HG03108 (cell line): ENCODE measurements around the gene ZNF565.
"Not testable (repeated sequence)": the region's sequence is repeated elsewhere in the genome, so short reads cannot be mapped to it uniquely, and the experiment has no call there.

ENCODE experiments used
- ATAC-seq: cut with Tn5 transposase; IDR thresholded peaks from one replicate; pipeline ENCODE4 v1.9.1; 2021; ENCODE audit warnings: moderate library complexity; ENCODE audit not compliant: unreplicated experiment

Gene ZNF565

DNA sequence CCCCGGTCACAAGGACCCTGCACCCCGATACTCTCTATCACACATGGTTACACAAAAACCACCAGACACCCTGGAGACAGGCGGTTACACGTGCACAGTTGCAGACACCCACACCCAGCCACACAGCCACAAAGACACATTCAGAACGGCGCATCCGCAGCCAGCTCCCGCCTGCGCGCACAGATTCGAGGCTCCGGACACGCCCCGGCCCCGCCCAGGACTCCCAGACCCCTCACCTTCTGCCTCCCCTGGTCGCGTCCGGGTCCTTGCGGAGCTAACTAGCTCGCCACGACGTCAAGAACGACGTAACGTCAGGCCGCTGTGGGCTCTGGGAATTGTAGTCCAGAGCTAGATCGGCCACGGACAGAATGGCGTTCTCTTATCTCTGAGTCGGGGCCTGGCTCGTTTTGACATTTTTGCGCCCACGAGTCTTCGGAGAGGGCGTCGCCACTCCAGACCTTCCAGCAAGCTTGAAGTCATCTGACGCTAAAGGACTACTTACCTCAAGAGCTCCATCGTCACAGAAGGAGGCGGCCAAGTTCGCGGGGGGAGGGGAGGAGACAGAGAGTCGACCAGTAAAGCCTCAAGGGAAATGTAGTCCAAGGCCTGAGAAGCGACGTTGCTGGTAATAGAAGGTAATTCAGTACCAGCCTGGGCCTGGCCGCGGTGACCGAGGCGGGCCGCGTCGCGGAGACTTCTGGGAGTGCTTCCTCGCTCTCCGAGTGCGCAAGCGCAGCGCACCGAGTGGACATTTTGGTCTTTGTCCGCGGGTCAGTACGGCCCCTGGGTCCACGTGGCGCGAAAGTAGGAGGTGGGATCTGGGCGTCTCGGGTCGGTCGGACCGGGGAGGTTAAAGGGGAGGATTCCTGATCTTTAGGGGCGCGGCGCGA lies at the start of gene ZNF565, which contains the start of gene ZNF146:
TSS of gene ZNF565 (minus strand) at position 280 of the 890 bp plus-strand sequence. CDS start 12,680 bp downstream, outside the sequence.
TSS of gene ZNF146 (plus strand) at position 721 of the 890 bp plus-strand sequence. CDS start 21,335 bp downstream, outside the sequence.
- ATAC-seq = peak; percentile 89

GRCh38 chr19:36259211-36259610 lies 44.7 kb upstream of the ZNF565 start:
- ATAC-seq = no peak

DNA sequence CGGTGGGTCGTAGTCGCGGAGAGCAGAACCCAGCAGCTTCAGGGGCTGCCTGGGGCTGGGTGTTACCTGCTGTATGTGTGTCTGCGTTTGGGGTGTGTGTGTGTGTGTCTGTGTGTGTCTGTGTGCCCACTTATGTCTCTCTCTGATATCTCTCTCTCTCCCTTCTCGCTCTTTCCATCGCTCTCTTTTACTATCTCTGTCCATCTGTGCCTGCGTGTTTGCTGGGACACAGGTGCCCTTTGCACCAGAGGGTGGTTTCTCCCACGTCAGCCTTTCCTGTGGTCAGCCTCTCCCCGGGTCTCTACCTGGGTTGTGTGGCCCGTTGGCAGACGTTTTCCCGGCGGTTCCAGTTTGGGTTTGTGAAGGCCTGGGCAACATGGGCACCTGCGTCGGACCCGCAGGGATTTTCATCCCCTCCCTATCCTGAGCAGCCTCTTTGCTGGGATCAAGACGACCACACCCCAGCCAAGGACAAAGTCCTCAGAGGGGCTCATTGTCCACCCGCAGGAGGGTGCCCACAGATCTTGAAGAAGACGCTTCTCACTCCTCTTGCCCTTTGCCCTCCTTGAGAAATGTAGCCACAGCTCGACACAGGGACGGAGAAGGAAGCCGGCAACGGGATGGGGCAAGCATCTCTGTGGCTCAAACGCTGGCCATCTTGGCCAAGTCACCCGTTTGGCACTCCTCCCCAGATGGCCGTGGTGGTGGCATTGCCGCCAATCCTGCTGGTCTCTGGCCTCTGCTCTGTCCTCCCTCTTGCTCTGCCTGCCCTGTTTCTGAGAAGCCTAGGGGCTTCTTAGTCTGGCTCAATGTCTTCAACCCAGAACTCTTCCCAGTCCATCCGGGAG lies 43.8 kb upstream of the ZNF565 start:
- no peak for ATAC-seq

DNA sequence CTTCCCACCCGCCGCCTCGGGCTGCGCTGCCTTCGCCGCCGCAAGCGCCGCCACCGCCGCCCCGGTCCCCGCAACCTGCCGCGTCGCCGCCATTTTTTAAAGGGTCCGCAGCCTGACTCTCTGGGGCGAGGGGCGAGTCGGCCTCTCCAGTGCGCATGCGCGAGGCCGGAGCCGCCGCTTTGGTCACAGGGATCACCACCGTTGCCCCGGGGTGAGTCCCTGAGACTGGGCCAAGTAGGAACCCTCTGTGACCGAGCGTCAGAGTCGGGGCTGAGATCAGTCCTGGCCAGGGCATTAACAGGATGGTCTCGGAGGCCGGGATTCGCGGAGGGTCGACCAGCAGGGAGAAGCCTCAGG lies 43.0 kb upstream of the ZNF565 start:
- ATAC-seq = no peak

- ATAC-seq = no peak
Observed at GRCh38 chr19:36256853-36257519, 42.5 kb upstream of the ZNF565 start.

GRCh38 chr19:36256064-36256463 lies 41.6 kb upstream of the ZNF565 start:
- no peak for ATAC-seq

- ATAC-seq = no peak
Observed at GRCh38 chr19:36255316-36255715, 40.9 kb upstream of the ZNF565 start.

DNA sequence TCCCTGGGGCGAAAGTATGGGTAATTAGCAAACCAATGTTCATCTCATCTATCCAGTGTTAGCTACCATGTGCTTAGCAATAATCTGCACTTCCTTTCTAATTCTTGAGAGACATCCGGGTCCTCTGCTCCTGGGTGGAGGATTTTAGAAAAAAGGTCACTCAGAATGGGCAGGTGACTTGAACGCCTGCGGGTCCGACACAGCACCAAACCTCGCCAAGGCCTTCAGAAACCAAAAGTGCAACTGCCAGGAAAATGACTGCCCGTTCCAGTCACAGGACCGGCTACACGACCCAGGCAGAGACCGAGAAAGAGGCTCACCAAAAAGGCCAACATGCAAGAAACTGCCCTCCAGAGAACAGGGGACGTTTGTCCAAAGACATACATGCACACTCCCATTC lies 40.4 kb upstream of the ZNF565 start:
- ATAC-seq = no peak

DNA sequence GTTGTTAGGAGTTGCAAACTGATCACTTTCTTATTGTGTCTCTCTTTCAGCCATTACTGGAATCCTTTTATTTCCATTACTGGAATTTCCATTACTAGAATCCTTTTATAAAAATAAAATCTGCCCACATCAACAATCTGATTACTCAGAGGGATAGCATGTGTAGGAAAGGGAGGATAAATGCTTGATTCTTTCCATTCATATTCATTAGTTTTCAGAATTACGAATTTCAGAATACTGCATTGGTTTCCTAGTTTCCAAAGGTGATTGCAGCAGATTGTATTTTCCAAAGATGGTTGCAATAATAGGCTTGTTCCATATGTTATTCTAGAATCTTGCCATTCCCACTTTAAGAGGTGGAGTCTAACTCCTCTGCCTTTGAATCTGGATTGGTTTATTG lies 37.6 kb upstream of the ZNF565 start:
- no peak for ATAC-seq

DNA sequence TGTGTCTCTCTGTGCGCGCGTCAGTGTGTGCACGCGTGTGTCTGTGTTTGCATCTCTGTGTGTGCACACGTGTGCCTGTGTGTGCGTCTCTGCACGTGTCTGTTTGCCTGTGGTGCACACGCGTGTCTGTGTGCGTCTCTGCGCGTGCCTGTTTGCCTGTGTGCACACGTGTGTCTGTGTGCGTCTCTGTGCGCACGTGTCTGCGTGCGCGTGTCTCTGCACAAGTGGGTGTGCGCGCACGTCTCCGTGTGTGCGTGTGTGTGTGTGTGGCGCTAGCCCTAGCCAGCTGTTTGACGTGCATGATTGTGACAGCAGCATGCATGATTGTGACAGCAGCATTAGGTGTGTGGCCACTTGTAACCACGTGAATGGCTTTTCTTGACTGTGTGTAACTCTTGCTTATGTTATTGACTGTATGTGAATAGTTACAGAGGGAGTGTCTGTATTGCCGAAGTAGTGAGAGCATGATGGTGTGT lies 31.6 kb upstream of the ZNF565 start:
- no peak for ATAC-seq

GRCh38 chr19:36245210-36246005 lies 30.9 kb upstream of the ZNF565 start:
- ATAC-seq = no peak

DNA sequence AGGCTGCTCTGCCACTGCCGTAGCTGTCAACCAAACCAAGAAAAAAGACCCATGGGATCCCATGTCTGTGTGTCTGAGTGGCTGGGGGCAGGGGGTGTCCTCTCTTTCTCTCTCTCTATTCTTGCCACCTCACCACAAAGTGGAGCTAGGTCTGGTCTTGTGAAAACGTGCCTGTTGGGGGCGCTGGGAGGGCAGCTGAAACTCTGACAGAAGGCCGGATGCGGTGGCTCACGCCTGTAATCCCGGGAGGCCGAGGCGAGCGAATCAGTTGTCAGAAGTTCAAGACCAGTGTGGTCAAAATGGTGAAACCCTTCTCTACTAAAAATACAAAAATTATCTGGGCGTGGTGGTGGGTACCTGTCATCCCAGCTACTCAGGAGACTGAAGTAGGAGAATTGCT lies 29.6 kb upstream of the ZNF565 start:
- ATAC-seq = no peak

GRCh38 chr19:36236946-36237310 lies 22.5 kb upstream of the ZNF565 start:
- ATAC-seq = no peak

GRCh38 chr19:36236304-36236945 lies 22.0 kb upstream of the ZNF565 start:
- ATAC-seq = no peak

GRCh38 chr19:36233626-36234025 lies 19.2 kb upstream of the ZNF565 start:
- not testable (repeated sequence) for ATAC-seq

DNA sequence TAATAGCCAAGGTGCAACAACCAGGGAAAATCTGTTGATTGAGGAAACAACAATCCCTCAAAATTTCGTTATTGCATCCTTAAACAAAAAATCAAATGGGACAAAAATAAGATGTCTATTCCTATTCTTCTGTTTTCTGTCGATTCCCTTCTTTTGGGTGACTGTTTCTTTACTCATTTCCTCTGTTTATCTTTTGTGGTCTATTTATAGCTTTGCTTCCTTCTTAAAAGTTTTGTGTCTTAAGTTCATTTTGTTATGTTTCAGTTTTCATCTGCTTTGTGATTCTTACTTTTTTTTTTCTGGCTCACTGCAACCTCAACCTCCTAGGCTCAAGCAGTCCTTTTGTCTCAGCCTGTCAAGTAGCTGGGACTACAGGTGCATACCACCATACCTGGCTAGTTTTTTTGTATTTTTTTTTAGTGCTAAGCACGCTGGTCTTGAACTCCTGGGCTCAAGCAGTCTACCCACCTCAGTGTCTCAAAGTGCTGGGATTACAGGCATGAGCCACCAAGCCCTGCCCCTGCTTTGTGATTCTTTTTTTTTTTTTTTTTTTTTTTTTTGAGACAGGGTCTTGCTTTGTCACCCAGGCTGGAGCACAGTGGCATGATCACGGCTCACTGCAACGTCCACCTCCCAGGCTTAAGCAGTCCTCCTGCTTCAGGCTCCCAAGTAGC lies 10.9 kb upstream of the ZNF565 start:
- no peak for ATAC-seq

DNA sequence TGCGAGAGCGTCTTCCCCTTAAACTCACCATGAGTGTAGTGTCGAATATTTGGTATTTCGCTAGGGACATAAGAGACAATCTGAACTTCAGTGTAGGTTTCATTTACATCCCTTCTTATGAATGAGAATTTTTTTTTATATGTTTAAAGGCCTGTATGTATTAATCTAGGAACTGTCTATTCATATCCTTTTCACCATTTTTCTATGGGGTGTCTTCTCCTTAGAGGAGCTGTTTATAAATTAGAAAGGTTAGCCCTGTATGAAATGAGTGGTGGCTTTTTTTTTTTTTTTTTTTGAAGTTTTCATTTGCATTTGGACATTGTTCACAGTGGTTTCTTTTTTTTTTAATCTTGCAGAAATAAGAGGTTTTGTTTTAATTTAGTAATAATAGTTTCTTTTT lies 8.0 kb upstream of the ZNF565 start:
- no peak for ATAC-seq

DNA sequence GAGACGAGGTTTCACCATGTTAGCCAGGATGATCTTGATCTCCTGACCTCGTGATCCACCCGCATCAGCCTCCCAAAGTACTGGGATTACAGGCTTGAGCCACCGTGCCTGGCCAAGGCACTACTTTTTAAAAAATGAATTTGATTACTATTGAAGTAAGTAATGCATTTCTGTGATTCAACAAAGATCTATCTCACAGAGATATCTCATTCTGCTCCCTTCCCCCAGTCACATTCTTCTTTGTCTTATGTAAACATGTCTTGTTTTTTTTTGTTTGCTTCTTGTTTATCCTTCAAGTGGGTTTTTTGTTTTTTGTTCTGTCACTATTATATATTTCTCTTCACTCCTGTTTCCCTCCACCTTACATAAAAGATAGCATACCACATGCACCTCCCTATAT lies 7.0 kb upstream of the ZNF565 start:
- ATAC-seq = no peak
